HepG2 (cell line): ENCODE results near the gene PLXNA3. TPM values are rescaled to one million over a fixed set of nuclear protein-coding genes. Genes with fewer than 3 reads are reported as not detected.

Experiments
- ATAC-seq: fragments of 200-7000 bp; cut with Tn5 transposase; 3 replicates; pipeline ENCODE4 v1.9.1; 2020; ENCODE audit warnings: mild to moderate bottlenecking, moderate library complexity
- BruUV-seq: library from RNA; stranded (reverse); fragments of 400-500 nt; replicated peaks from 2 replicates; lab custom pipeline; 2021; lab: Mats Ljungman, UMichigan
- CTCF ChIA-PET: fragments of 300-600 bp; formaldehyde crosslinking; extraction: SDS; loops from one replicate; lab custom pipeline; 2021; ENCODE audit warnings: low total read pairs, inconsistent platforms, low intra/inter-chr PET ratio; lab: Yijun Ruan, JAX
- POLR2A ChIA-PET: fragments of 350-600 bp; sonication (Branson Sonifier 250); formaldehyde crosslinking; loops from one replicate; lab custom pipeline; 2020; ENCODE audit warnings: antibody characterized with exemption, inconsistent platforms; lab: Yijun Ruan, JAX
- DNase-seq: peaks from one replicate; pipeline ENCODE4 v3.0.0-alpha.2; 2015; ENCODE audit warnings: low spot score
- FAIRE-seq: peaks from 3 replicates; lab custom pipeline; 2011; peaks lifted over from hg19 to GRCh38; lab: Jason Lieb, UNC
- H2AFZ ChIP-seq: one replicate; pipeline ENCODE4 v1.6.1; 2011; ENCODE audit warnings: low read length, inconsistent platforms
- H3K27ac ChIP-seq: fragments of 300-600 bp; 3 replicates; pipeline ENCODE4 v1.8.0; 2011; ENCODE audit warnings: mixed run types, mild to moderate bottlenecking, mixed read lengths, low read length, inconsistent platforms; ENCODE audit not compliant: insufficient read depth; ENCODE audit errors: extremely low read length
- H3K27me3 ChIP-seq, 2 experiments: fragments of 200-600 bp in 1 of 2; 2 replicates in 1 of 2; 3 replicates in 1 of 2; pipeline versions ENCODE4 v1.6.0 to v1.8.0; 2011; ENCODE audit warnings: low read length in 2 of 2, mild to moderate bottlenecking in 2 of 2, moderate library complexity in 2 of 2, inconsistent platforms in 1 of 2; ENCODE audit not compliant: insufficient read depth in 2 of 2, control insufficient read depth in 1 of 2
- H3K36me3 ChIP-seq, 2 experiments: fragments of 200-600 bp in 1 of 2; replicated peaks in 1 of 2; 2 replicates in 1 of 2; 3 replicates in 1 of 2; pipeline versions ENCODE4 v1.5.1 to v1.8.0; 2011; ENCODE audit warnings: low read length in 2 of 2, inconsistent platforms in 1 of 2; ENCODE audit not compliant: insufficient read depth in 2 of 2, control insufficient read depth in 1 of 2
- H3K4me1 ChIP-seq: 2 replicates; pipeline ENCODE4 v1.5.1; 2012; ENCODE audit warnings: low read length, inconsistent platforms; ENCODE audit not compliant: insufficient read depth
- H3K4me2 ChIP-seq: 2 replicates; pipeline ENCODE4 v1.6.0; 2011; ENCODE audit warnings: low read depth, low read length, inconsistent platforms
- H3K4me3 ChIP-seq, 3 experiments: fragments of 200-600 bp in 1 of 3; sonication (generic), shearing (Covaris generic) in 1 of 3; replicated peaks in 1 of 3; 2 replicates each; pipeline ENCODE4 v1.5.1; 2011 to 2016; ENCODE audit warnings: low read length in 3 of 3, inconsistent platforms in 2 of 3, low read depth in 2 of 3, mild to moderate bottlenecking in 2 of 3, control low read depth in 1 of 3, mixed read lengths in 1 of 3; ENCODE audit not compliant: insufficient read depth in 1 of 3
- H3K79me2 ChIP-seq: one replicate; pipeline ENCODE4 v1.6.1; 2011; ENCODE audit warnings: low read length, inconsistent platforms; ENCODE audit not compliant: insufficient read depth
- H3K9ac ChIP-seq: 2 replicates; pipeline ENCODE4 v1.6.0; 2011; ENCODE audit warnings: mild to moderate bottlenecking, low read depth, low read length, inconsistent platforms; ENCODE audit not compliant: insufficient read depth
- H3K9me3 ChIP-seq: 2 replicates; pipeline ENCODE4 v1.5.1; 2012; ENCODE audit warnings: mild to moderate bottlenecking, low read length
- H4K20me1 ChIP-seq: 2 replicates; pipeline ENCODE4 v1.6.0; 2011; ENCODE audit warnings: inconsistent platforms, mild to moderate bottlenecking, low read length, moderate library complexity; ENCODE audit not compliant: insufficient read depth
- AGO2 ChIP-seq: fragments of 200-400 bp; formaldehyde crosslinking; optimal IDR thresholded peaks from 2 replicates; pipeline ENCODE3; 2017; ENCODE audit warnings: mild to moderate bottlenecking, low read depth, low read length, moderate library complexity
- GABPB1 ChIP-seq: IDR thresholded peaks from 2 replicates; pipeline ENCODE4 v1.6.1; 2016; ENCODE audit warnings: mild to moderate bottlenecking, missing genetic modification reagents, moderate library complexity, missing compliant biosample characterization
- GTF3A ChIP-seq: sonication (generic); formaldehyde crosslinking; conservative IDR thresholded peaks from 2 replicates; pipeline ENCODE4 v1.4.0; 2020; ENCODE audit warnings: mild to moderate bottlenecking, missing genetic modification reagents
- HCFC1 ChIP-seq: fragments of 150-350 bp; IDR thresholded peaks from 2 replicates; pipeline ENCODE4 v1.6.1; 2014; ENCODE audit warnings: low read depth, low read length
- HES4 ChIP-seq: sonication (generic); formaldehyde crosslinking; IDR thresholded peaks from 2 replicates; pipeline ENCODE4 v1.9.0; 2021; ENCODE audit warnings: mild to moderate bottlenecking, missing genetic modification reagents, borderline replicate concordance
- JUN ChIP-seq: sonication (generic); formaldehyde crosslinking; IDR thresholded peaks from 2 replicates; pipeline ENCODE4 v1.4.0; 2020; ENCODE audit warnings: mild to moderate bottlenecking, missing genetic modification reagents
- PLRG1 ChIP-seq: fragments of 450-650 bp; conservative IDR thresholded peaks from 2 replicates; pipeline ENCODE4 v1.6.1; 2016
- REXO4 ChIP-seq: sonication (generic); formaldehyde crosslinking; IDR thresholded peaks from 2 replicates; pipeline ENCODE4 v1.8.0; 2022; ENCODE audit warnings: missing genetic modification reagents, mild to moderate bottlenecking, borderline replicate concordance
- ZNF205 ChIP-seq: IDR thresholded peaks from 2 replicates; pipeline ENCODE4 v1.6.1; 2018; ENCODE audit warnings: missing biosample characterization, missing genetic modification reagents
- ZNF225 ChIP-seq: sonication (generic); formaldehyde crosslinking; IDR thresholded peaks from 2 replicates; pipeline ENCODE4 v1.4.0; 2020; ENCODE audit warnings: mild to moderate bottlenecking, missing genetic modification reagents
- ZNF547 ChIP-seq: sonication (generic); formaldehyde crosslinking; IDR thresholded peaks from 2 replicates; pipeline ENCODE4 v1.5.1; 2020; ENCODE audit warnings: mild to moderate bottlenecking, missing genetic modification reagents
- ZNF570 ChIP-seq: sonication (generic); formaldehyde crosslinking; IDR thresholded peaks from 2 replicates; pipeline ENCODE4 v1.4.0; 2020; ENCODE audit warnings: mild to moderate bottlenecking, missing genetic modification reagents, borderline replicate concordance
- ZNF678 ChIP-seq: sonication (generic); formaldehyde crosslinking; IDR thresholded peaks from 2 replicates; pipeline ENCODE4 v1.4.0; 2020; ENCODE audit warnings: mild to moderate bottlenecking, missing genetic modification reagents
- ZSCAN22 ChIP-seq: sonication (generic); formaldehyde crosslinking; IDR thresholded peaks from 2 replicates; pipeline ENCODE4 v1.4.0; 2020; ENCODE audit warnings: mild to moderate bottlenecking, missing genetic modification reagents
- WGBS: methylation state at CpG from one replicate; pipeline ENCODE4 v1.1.6; 2017; ENCODE audit warnings: low lambda C conversion rate; 5-methylcytosine and 5-hydroxymethylcytosine counted together
- in situ Hi-C: cut with HindIII; loops from 2 replicates; pipeline ENCODE4 v1.10.0; 2017; ENCODE audit warnings: low pct_unique_long_range_greater_than_20kb; ENCODE audit not compliant: extremely low pct_ligation_motif_present
- intact Hi-C: fragments of 100-400 bp; cut with micrococcal nuclease; formaldehyde crosslinking; loops from one replicate; pipeline ENCODE4 v1.10.0; 2022; ENCODE audit not compliant: unreplicated experiment
- polyA plus RNA-seq, 8 experiments: library from polyadenylated mRNA; depleted of rRNA in 3 of 8; stranded (reverse) in 7 of 8; unstranded in 1 of 8; fragments of >200 nt; fragmentation: Illumina TruSeq in 4 of 8; extraction: Trizol in 4 of 8; gene quantifications; 2 replicates each; pipeline versions ENCODE4 v1.2.1 to v1.2.3, GENCODE V29; 2011 to 2016; ENCODE audit warnings: low read depth in 4 of 8, missing spikeins in 1 of 8, mixed read lengths in 1 of 8; ENCODE audit not compliant: insufficient read depth in 1 of 8
- total RNA-seq, 5 experiments: library from RNA; depleted of rRNA; stranded (reverse); fragments of >200 nt; fragmentation: Illumina TruSeq; extraction: Trizol; gene quantifications; 2 replicates each; pipeline ENCODE4 v1.2.3, GENCODE V29; 2016; ENCODE audit warnings: low read depth in 1 of 5
- TF ChIP-seq, protein P1 (sequence below): sonication (generic); formaldehyde crosslinking; IDR thresholded peaks from 2 replicates; pipeline ENCODE4 v1.4.0; 2020; ENCODE audit warnings: mild to moderate bottlenecking, missing genetic modification reagents
- TF ChIP-seq, protein P2 (sequence below): fragments of 450-650 bp; IDR thresholded peaks from 2 replicates; pipeline ENCODE4 v1.6.1; 2017; ENCODE audit warnings: mild to moderate bottlenecking

PLXNA3 gene
- total and polyA plus RNA-seq, 2 of the 13 experiments (the other 11 are each of a cell fraction or from before 2014, with no cell fraction given) = 5.8 to 20.6 TPM

DNA sequence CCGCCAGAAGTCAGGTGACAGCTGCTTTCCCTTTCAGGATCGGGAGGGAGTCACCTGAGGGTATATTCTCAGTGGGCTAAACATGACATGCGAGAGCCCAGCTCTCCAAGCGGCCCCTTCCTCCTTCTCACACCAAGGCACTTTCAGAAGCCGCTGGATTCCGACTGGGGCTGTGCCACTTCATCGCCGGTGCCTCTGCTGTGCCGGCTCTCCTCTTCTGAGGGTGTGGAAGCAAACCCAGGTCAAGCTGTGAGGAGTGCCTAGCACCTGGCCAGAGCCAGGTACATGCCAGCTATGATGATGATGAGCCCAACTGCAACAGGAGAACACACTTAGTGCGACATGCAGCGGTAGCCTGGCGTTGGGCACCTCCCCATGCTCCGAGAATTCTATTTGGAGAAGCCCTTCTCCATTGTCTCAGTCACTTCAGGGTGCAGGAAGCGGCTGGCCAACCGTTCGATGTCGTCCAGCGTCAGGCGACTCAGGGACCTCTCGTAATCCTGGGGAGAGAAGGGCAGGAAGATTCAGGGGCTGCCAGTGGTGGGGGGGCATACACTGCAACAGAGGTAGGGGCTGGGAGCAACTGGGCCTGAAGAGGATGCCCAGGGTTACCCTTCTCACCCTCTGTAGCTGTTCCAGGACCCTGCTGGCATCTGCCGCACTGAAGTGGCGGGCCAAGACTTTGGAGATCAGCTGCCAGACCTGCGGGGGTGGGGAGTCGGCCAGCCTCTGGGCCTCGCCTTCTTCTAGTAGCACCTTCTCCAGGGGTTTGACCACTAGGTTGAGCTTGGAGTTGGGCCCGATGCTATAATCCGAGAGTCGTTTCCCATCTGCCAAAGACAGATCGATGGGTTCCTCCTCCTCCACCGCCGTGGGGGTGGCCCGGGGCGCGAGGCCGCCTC is 27.3 kb downstream of the PLXNA3 start:
- peak overlapping the region; percentile 54 for H3K27ac ChIP-seq
- intact Hi-C loops = no loop called here
- no peak for ATAC-seq

DNA sequence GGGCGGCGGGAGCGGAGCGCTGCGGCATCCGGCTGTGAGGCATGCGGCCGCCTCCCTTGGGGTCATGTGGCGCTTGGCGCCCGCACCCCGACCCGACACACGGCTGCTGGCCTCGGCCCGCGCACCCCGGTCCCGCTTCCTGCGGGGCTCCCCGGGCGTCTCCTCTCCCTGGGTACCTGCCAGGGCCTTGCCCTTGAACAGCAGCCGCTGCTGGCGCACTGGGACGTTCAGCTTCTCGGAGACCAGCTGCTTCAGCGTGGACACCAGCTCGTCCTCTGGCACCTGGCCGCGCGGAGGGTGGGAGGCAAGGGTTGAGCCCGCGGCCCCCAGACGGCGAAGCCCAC is 27.9 kb downstream of the PLXNA3 start:
- CTCF ChIA-PET = interaction anchor here (1.4 kb wide), 1 partner anchor 49 kb away, joined by 3 read pairs; no protein-coding TSS in a partner anchor
- Histone ChIP-seq H3K36me3 (no peaks in the 10 kb centered on the region; a peak in 1 of 5 replicates), H2AFZ (no peak overlapping the region), H3K9me3 (no peaks in the 10 kb centered on the region), H3K9ac (peak overlapping the region; percentile 73), H3K27ac (peak overlapping the region; percentile 54), H3K4me3 (peak overlapping the region; percentile 49 to 67 (median 67); a peak in 5 of 6 replicates), H3K27me3 (no peaks in the 10 kb centered on the region), H3K4me1 (peaks cover 27% of the 10 kb centered on the region), H3K4me2 (peak overlapping the region; percentile 62), H3K79me2 (no peaks in the 10 kb centered on the region), H4K20me1 (no peaks in the 10 kb centered on the region)
- POLR2A ChIA-PET = interaction anchor here (0.9 to 3.2 kb wide), 2 partner anchors 43 to 56 kb away, joined by 3 to 13 read pairs; no protein-coding TSS in a partner anchor
- DNase-seq (no peak), ATAC-seq (0 out of 3 replicates have a peak, but pooled peaks have one; percentile 3), FAIRE-seq (no peak)
- in situ Hi-C loops = no loop called here
- intact Hi-C loops = no loop called here
- no TSS peak for BruUV-seq
- WGBS = no CpG with 5 or more reads among the region's 35 CpGs
- TF ChIP-seq ZNF570 (CRISPR knock-in tag) (no peak), PLRG1 (no peak), GABPB1 (peak; percentile 42; the same call in 1 of the 2 replicates), JUN (CRISPR knock-in tag) (no peak), ZNF547 (0 out of 2 replicates have a peak, but pooled peaks have one; percentile 32), ZSCAN22 (CRISPR knock-in tag) (no peak), GTF3A (CRISPR knock-in tag) (no peak), HES4 (CRISPR knock-in tag) (no peak), ZNF225 (CRISPR knock-in tag) (no peak), HCFC1 (no peak), ZNF678 (CRISPR knock-in tag) (peak; percentile 35; the same call in 1 of the 2 replicates)
- TF ChIP-seq, protein P1, sequence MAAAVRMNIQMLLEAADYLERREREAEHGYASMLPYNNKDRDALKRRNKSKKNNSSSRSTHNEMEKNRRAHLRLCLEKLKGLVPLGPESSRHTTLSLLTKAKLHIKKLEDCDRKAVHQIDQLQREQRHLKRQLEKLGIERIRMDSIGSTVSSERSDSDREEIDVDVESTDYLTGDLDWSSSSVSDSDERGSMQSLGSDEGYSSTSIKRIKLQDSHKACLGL (CRISPR knock-in tag) = peak; percentile 36; the same call in 1 of the 2 replicates
- TF ChIP-seq, protein P2, sequence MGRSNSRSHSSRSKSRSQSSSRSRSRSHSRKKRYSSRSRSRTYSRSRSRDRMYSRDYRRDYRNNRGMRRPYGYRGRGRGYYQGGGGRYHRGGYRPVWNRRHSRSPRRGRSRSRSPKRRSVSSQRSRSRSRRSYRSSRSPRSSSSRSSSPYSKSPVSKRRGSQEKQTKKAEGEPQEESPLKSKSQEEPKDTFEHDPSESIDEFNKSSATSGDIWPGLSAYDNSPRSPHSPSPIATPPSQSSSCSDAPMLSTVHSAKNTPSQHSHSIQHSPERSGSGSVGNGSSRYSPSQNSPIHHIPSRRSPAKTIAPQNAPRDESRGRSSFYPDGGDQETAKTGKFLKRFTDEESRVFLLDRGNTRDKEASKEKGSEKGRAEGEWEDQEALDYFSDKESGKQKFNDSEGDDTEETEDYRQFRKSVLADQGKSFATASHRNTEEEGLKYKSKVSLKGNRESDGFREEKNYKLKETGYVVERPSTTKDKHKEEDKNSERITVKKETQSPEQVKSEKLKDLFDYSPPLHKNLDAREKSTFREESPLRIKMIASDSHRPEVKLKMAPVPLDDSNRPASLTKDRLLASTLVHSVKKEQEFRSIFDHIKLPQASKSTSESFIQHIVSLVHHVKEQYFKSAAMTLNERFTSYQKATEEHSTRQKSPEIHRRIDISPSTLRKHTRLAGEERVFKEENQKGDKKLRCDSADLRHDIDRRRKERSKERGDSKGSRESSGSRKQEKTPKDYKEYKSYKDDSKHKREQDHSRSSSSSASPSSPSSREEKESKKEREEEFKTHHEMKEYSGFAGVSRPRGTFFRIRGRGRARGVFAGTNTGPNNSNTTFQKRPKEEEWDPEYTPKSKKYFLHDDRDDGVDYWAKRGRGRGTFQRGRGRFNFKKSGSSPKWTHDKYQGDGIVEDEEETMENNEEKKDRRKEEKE = no peak

More for the DNA sequence above, 27.3 kb downstream of the PLXNA3 start:
- POLR2A ChIA-PET = interaction anchor here (3.2 kb wide), 1 partner anchor 57 kb away, joined by 13 read pairs; no protein-coding TSS in a partner anchor
- peak overlapping the region; percentile 62 for H3K4me2 ChIP-seq
- H3K4me1 ChIP-seq = peaks cover 27% of the 10 kb centered on the region
- in situ Hi-C loops = no loop called here
- TF ChIP-seq AGO2 (peak; percentile 31), REXO4 (CRISPR knock-in tag) (no peak), ZNF205 (no peak), ZNF547 (no peak)
- FAIRE-seq (no peak), DNase-seq (no peak)
- H3K9ac ChIP-seq = peak overlapping the region; percentile 73
- H3K4me3 ChIP-seq = peak overlapping the region; percentile 49 to 67 (median 67); a peak in 5 of 6 replicates
- H3K79me2 ChIP-seq = no peaks in the 10 kb centered on the region
- WGBS = 91% methylated on average over 9 of the region's 35 CpGs
- H3K36me3 ChIP-seq = no peaks in the 10 kb centered on the region; a peak in 1 of 5 replicates
- no peaks in the 10 kb centered on the region for H4K20me1 ChIP-seq
- H3K27me3 ChIP-seq = no peaks in the 10 kb centered on the region
- no peak overlapping the region for H2AFZ ChIP-seq
- no peaks in the 10 kb centered on the region for H3K9me3 ChIP-seq
- BruUV-seq = no TSS peak
- CTCF ChIA-PET = interaction anchor here (1.4 kb wide), 1 partner anchor 49 kb away, joined by 3 read pairs; no protein-coding TSS in a partner anchor
